ENCODE results near the gene PKMYT1.
A peak's percentile ranks its signal among the peaks of the same experiment; 100 is the strongest.

The PKMYT1 gene

GRCh38 chr16:2980227-2981176, at the start of gene PKMYT1:
Gene PKMYT1 (minus strand): TSS chr16:2980446. CDS start chr16:2979657, 789 bp downstream.
- DNase-seq (ENCODE audit: low spot score) = peak; percentile 82

DNA sequence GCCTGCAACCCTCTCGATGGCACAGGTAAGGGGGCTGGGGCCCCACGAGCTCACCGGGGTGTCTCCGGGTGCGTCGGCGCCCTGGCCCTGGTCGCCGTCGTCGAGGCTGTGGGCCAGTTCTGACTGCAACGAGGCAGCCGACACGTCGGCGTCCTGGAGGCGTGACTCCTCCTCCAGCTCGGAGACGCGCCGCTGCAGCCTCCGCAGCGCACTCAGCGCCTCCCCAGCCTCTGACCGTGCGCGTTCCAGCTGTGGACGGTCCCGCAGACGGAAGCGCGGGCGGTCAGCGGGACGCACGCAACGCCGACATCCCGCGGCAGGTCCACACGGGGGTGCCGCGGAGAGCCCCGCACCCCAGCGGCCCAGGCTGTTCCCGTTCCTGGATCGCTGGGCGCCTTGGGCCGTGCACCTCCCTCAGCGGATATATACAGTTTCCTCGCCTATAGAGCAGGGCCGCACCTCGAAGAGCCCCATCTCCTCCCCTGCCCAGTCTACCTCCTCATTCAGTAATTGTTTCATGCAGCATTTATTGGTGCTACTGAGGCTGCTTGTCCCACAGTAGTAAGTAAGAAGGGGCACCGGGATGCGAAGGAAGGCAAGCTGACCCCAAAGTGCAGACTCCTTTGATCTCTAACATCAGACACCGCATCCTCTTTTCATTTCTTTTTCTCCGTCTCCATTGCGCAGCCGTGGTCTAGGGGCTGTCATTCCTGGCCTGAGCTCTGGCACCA, 49.4 kb upstream of the PKMYT1 start:
- no peak for DNase-seq (ENCODE audit: low spot score)

DNA sequence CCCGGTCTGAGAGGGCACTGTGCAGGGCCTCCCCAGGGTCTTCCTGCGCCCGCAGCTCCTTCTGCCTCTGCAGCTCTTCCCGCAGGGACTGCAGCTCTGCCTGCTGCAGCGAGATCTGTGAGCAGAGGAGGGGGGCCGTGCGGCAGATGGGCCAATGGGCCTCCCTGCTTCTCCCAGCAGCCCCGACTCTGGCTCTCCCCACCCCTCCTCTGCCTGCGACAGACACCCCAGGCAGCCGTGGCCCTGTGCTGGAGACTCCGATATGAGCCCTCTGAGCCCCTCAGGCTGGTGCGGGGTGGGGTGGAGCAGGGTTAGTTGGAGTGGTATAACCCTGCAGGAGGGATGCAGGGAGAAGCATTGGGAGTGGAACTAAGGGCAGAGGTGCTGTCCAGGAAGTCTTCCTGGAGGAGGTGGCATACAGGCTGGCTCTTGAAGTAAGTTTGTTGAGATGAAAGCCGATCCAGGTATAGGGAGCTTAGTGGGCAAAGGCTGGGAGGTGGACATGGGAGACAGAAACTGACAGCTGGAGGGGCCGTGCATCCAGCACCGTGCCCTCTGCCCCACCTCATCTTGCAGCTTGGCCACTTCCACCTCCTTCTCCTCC, 48.6 kb upstream of the PKMYT1 start:
- no peak for DNase-seq (ENCODE audit: low spot score)

GRCh38 chr16:3027983-3028715, 47.9 kb upstream of the PKMYT1 start:
- DNase-seq (ENCODE audit: low spot score) = peak; percentile 89

DNA sequence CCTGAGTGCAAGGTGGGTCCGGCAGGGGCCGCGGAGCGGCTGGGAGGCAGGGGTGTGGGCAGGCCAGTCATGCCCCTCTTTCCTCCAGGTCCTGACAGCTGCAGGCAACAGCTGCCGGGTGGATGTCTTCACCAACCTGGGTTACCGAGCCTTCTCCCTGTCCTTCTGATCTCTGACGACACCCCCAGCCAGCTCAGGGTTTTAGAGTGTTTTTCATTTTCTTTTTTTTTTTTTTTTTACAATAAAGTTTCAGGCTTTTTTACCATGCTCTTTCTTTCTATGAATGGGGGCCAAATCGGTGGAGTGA, 47.2 kb upstream of the PKMYT1 start:
- no peak for DNase-seq (ENCODE audit: low spot score)

- no peak for DNase-seq (ENCODE audit: low spot score)
Measured at GRCh38 chr16:3026609-3027488, 46.6 kb upstream of the PKMYT1 start.

DNA sequence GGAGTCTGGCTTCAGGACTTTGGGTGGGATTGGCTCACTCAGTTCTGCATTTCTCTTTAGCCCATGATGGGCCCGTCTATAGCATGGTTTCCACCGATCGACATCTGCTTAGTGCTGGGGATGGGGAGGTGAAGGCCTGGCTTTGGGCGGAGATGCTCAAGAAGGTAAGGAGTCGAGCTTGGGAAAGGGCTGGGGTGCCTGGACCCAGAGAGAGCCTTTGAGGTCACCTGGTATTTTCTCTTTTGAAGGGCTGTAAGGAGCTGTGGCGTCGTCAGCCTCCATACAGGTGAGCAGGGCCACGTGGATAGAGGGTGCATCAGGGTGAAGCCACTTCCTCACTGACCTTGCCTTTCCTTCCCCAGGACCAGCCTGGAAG, 45.7 kb upstream of the PKMYT1 start:
- no peak for DNase-seq (ENCODE audit: low spot score)

DNA sequence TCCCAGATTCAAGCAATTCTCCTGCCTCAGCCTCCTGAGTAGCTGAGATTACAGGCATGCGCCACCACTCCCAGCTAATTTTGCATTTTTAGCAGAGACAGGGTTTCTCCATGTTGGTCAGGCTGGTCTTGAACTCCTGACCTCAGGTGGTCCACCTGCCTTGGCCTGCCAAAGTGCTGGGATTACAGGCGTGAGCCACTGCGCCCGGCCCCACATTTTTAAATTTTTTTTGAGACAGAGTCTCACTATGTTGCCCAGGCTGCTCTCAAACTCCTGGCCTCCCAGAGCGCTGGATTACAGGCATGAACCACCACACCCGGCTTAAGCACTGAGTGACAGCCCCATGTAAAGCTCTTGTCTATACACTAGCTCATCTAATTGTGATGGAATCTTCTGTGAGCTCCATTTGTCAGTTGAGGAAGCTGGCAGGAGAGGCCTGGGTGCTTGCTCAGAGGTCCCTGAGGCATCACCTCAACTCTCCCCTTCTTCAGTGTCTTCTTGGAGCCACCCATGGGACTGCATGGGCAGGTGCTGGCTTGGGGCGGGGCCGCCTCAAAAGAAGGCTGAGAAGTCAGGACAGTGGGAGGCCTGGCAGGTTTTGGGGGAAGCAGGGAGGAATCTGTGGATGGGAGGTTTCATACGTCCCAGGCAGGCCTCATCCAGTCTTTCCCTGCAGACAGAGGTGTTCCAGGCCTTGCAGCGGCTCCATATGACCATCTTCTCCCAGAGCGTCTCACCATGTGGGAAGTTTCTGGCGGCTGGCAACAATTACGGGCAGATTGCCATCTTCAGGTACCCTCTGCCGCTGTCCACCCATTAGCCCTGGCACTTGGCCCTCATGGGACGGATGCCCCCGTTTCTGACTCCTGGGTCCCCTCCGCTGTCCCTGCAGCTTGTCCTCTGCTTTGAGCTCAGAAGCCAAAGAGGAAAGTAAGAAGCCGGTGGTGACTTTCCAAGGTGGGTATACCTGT, 45.1 kb upstream of the PKMYT1 start:
- no peak for DNase-seq (ENCODE audit: low spot score)

- DNase-seq (ENCODE audit: low spot score) = peak; percentile 99
Measured at GRCh38 chr16:3023669-3024478, 43.6 kb upstream of the PKMYT1 start, which contains the start of the genes HCFC1R1 and THOC6. Gene HCFC1R1 (minus strand): TSS chr16:3023942. CDS start chr16:3023941, 1 bp downstream. Gene THOC6 (plus strand): TSS chr16:3024035. CDS start chr16:3024327, 292 bp downstream.

DNA sequence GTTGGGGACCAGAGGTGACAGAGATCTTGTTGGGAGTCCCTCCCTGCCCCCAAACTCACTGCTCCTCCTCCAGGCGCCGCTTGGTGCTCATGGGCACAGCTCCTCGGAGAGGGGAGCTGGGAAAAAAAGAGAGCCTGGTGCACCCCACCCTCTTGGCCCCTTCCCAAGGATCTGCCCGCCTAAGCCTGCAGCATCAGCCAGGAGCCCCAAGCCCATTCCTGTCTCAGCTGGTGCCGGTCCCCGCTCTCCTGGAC, 43.1 kb upstream of the PKMYT1 start:
- DNase-seq (ENCODE audit: low spot score) = peak; percentile 80

DNA sequence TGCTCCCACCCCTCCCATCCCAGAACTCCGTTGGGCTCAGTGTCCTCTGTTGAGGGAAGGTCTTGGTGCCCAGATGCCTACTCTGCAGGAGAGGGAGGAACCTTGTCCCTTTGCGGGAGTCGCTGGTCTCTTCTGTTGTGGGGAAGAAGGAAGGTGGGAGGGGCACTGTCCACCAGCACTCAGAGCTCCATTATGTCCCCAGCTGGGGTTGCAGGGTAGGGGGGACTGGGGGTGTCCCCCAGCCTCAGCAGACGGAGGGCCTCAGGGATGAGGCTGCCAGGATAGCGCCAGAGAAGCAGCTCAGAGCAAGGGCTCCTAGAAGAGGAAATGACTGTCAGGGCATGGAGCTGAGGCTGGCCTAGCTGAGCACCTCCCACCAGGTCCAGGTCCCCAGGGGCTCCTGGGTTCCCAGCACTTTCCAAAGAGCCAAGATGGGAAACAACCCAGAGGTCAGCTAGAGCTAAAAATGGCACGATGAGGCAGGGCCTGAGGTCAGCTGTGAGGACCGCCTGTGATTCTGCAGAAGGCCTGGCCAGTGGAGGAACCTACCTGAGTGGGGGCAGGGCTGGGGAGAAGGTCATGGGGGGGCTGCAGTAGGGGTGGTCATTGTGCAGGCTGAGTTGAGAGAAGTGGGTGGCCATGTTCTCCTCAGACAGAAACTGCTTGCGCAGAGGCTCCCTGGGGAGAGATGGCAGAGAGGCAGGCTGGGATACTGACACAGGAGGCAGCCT, 42.6 kb upstream of the PKMYT1 start:
- DNase-seq (ENCODE audit: low spot score) = no peak

GRCh38 chr16:3022208-3022683, 42.0 kb upstream of the PKMYT1 start:
- peak; percentile 77 for DNase-seq (ENCODE audit: low spot score)

DNA sequence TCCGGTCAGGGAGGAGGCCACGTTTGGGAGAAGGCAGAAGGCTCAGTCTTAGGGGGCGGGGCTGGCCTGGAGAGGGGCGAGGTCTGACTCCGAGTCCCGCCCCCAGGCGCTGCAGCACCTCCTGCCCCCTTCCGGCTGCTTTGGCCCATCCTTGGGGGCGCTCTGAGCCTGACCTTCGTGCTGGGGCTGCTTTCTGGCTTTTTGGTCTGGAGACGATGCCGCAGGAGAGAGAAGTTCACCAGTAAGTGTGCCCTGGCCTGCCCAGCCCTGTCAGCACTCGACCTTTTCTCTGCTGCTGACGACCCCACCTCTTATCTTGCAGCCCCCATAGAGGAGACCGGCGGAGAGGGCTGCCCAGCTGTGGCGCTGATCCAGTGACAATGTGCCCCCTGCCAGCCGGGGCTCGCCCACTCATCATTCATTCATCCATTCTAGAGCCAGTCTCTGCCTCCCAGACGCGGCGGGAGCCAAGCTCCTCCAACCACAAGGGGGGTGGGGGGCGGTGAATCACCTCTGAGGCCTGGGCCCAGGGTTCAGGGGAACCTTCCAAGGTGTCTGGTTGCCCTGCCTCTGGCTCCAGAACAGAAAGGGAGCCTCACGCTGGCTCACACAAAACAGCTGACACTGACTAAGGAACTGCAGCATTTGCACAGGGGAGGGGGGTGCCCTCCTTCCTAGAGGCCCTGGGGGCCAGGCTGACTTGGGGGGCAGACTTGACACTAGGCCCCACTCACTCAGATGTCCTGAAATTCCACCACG, 41.4 kb upstream of the PKMYT1 start:
- DNase-seq (ENCODE audit: low spot score) = peak; percentile 84

GRCh38 chr16:3020604-3021448, 40.6 kb upstream of the PKMYT1 start:
- peak; percentile 62 for DNase-seq (ENCODE audit: low spot score)

DNA sequence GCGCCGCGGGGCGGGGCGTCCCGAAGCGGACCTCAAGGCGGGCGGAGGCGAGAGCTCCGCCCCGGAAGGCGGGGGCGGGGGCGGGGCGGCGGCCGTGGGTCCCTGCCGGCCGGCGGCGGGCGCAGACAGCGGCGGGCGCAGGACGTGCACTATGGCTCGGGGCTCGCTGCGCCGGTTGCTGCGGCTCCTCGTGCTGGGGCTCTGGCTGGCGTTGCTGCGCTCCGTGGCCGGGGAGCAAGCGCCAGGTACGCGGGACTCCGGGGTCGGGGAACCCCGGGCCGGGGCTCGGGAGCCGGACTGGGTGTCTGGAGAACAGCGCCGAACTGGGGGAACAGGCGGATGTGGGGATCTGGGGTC, 40.0 kb upstream of the PKMYT1 start, which contains the start of gene TNFRSF12A:
TNFRSF12A (plus strand) TSS at position 122 of the 357 bp plus-strand sequence; CDS start at position 152, 30 bp downstream.
- DNase-seq (ENCODE audit: low spot score) = peak; percentile 53

DNA sequence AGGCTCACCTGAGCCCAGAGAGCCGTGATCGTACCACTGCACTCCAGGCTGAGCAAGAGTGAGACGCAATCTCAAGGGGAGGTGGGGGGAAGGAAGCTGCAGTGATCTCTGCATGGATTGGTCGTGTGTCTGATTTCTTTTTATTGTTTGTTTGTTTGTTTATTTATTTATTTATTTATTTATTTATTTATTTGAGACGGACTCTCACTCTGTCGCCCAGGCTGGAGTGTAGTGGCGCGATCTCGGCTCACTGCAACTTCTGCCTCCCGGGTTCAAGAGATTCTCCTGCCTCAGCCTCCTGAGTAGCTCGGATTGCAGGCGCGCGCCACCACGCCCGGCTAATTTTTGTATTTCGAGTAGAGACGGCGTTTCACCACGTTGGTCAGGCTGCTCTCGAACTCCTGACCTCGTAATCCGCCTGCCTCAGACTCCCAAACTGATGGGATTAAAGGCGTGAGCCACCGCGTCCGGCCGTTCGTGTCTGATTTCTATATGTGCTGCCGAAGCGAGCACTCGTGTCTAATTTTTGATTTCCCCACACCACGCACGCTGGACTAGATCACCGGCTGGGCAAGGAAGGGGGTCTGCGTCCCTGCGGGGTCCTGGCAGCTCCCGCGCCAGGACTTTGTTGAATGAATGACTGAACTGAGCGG, 39.5 kb upstream of the PKMYT1 start:
- no peak for DNase-seq (ENCODE audit: low spot score)

Data from cerebellar cortex (tissue), 1 donor.